ENCODE results near the gene PKP3. TPM values are rescaled to one million over a fixed set of nuclear protein-coding genes. Genes with fewer than 3 reads are reported as not detected.
"Not testable (repeated sequence)": the region's sequence is repeated elsewhere in the genome, so short reads cannot be mapped to it uniquely, and the experiment has no call there.

The PKP3 gene
- total RNA-seq, 1 donor from 2014 or later: not detected

DNA sequence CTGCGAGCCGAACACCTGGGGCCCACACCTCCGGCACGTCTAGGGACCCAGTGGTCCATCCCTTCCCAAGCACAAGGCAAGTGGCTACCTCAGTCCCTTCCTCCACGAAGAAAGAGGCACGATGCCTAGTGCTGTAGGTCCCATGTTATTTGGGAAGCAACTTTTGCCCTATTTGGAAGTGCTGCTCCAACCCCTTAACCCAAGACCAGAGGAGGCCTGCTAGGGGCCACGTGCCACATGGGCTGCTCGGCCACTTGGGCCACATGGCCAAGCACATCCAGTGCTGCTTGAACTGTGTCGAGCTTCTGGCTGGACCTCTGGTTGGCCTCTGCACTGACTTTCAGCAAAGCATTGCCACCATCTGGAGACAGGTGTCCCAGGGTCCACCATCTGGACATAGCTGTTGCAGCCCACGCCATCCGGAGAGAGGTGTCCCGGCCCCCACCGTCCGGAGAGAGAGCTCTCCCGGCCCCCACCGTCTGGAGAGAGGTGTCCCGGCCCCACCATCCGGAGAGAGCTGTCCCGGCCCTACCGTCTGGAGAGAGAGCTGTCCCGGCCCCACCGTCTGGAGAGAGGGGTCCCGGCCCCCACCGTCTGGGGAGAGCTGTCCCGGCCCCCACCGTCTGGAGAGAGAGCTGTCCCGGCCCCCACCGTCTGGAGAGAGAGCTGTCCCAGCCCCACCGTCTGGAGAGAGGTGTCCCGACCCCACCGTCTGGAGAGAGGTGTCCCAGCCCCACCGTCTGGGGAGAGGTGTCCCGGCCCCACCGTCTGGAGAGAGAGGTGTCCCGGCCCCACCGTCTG is 31.2 kb upstream of the PKP3 start:
- FAIRE-seq (no peak), DNase-seq (ENCODE audit: low spot score in 2 of 2) (no peak)

GRCh38 chr11:363443-363805 is 30.6 kb upstream of the PKP3 start:
- FAIRE-seq; DNase-seq (ENCODE audit: low spot score in 2 of 2): not testable (repeated sequence)

DNA sequence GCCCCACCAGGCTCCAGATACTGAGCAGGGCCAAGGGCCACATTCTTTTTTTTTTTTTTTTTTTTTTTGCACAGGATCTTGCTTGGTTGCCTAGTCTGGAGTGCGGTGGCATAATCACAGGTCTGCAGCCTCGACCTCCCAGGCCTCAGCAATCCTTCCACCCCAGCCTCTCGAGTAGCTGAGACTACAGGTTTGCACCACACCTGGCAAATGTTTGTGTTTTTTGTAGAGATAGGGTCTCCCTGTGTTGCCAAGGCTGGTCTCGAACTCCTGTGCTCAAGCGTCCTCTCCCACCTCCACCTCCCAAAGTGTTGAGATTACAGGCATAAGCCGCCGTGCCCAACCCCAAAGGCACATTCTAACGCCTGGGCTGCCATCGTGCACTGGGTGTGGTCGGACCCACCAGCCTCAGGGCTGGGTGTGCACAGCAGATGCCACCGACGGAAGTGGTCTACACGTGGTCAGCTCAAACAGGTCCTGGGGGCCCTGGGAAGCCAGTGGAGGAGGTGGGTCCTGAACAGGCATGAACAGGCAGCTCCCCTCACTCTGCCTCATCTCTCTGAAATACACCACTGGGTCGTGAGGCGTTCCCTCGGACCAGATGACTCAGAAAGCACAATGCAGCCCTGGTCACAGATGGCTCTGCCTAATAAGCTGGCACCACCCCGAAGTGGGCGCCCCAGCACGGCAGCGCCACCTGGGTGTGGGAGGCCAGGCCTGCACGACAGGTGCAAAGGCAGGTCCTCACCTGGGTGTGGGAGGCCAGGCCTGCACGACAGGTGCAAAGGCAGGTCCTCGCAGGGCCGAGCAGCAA is 29.9 kb upstream of the PKP3 start:
- FAIRE-seq: no peak
- peak in 1 of 2 donors; percentile 31 for DNase-seq (ENCODE audit: low spot score in 2 of 2)

DNA sequence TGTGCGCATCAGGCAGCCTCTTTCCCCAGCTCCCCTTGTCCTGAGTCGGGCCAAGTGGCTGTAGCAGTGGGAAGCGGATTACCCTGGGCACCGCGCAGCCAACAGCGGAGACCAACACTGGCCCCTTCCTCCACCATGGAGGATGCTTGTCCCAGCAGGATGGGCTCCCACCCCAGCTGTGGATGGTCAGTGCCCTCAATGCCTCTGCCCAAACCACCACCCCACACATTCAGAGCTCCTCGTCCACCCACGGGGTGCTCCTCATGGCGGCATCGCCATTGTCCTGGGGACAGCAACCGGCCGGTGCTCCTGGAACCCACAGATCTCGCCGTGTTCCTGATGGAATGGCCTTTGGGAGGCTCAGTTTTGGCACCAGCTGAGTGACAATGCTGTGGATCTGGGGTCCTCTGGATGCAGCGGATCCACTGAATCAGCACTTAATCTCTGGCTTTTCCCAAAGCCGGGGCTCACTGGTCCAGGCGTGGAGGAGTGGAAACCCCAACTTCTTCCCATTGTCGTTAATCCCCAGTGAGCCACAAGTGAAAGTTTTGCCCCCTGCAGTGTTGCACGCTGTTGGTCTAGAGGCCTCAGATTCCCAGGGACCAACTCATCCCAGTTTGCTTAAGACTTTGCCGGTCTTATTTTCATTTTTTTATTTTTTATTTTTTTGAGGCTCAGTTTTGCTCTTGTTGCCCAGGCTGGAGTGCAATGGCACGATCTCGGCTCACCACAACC is 28.9 kb upstream of the PKP3 start:
- DNase-seq (ENCODE audit: low spot score in 2 of 2) (no peak), FAIRE-seq (no peak)

- FAIRE-seq: no peak
- no peak for DNase-seq (ENCODE audit: low spot score in 2 of 2)
Measured at GRCh38 chr11:365831-366230, 28.2 kb upstream of the PKP3 start.

DNA sequence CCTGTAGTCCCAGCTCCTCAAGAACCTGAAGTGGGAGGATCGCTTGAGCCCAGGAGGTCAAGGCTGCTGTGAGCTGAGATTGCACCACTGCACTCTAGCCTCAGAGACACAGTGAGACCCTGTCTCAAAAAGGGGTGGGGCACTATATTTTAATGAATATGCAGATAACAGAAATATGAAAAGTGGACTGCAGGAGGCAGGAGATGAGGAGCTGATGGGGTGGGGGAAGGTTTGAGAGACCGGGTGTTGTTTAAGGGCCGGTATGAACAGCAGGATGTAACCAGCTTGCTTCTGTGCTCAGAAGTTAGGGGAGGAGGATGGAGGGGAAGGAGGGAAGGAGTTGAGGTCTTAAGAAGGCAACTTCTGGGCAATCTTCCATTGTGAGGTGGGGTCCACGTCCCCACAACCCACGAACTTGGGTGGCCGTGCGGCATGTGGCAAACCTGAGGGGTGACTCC is 26.0 kb upstream of the PKP3 start:
- no peak for FAIRE-seq
- no peak for DNase-seq (ENCODE audit: low spot score in 2 of 2)

DNA sequence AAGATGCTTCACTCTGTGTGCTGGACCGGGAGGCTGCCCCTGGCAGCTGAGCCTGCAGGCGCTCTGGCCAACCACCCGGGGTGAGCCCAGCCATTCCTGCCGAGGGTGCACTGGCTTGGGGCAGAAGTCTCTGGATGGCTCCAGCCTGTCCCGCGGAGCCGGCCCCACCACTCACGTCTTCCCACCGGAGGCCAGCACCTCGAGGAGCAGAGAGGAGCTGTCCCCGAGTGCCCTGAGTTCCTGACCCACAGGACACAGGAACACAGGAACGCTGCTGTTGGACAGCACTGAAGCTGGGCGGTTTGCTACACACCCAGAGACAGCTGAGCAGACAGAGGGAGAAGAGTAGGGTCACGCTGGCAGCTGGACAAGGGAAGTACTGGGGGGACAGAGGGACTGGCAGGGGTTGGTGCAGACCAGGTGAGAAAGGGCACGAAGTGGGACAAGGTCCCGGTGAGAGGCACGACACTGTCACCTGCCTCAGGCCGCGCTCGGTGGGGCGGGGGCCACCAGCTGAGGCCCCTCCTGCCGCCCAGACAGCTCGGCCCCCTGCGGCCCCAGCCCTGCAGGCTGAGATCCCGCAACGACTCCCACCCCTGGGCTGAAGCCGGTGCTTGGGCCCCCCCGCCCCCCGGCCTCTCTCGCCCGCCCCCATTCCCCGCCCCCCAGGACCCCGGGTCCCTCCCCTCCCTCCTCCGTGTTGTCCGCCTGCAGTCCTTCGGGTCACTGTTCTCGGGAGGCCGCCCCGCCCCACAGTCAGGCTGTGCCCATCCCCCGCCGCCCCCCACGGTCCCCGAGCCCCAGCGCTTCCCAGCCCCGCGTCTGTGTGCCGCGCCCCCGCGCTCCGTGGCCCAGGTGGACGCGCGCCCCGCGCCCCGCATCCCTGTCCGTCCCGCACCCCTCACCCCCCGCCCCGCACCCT is 25.3 kb upstream of the PKP3 start:
- DNase-seq (ENCODE audit: low spot score in 2 of 2): peak in 1 of 2 donors; percentile 43
- FAIRE-seq: no peak

- DNase-seq (ENCODE audit: low spot score in 2 of 2) (peak; percentile 95 to 96), FAIRE-seq (no peak)
Measured at GRCh38 chr11:369336-370018, 24.5 kb upstream of the PKP3 start, which contains the start of gene B4GALNT4. TSS of gene B4GALNT4 (plus strand) at chr11:369499. CDS start at chr11:369804, 305 bp downstream.

DNA sequence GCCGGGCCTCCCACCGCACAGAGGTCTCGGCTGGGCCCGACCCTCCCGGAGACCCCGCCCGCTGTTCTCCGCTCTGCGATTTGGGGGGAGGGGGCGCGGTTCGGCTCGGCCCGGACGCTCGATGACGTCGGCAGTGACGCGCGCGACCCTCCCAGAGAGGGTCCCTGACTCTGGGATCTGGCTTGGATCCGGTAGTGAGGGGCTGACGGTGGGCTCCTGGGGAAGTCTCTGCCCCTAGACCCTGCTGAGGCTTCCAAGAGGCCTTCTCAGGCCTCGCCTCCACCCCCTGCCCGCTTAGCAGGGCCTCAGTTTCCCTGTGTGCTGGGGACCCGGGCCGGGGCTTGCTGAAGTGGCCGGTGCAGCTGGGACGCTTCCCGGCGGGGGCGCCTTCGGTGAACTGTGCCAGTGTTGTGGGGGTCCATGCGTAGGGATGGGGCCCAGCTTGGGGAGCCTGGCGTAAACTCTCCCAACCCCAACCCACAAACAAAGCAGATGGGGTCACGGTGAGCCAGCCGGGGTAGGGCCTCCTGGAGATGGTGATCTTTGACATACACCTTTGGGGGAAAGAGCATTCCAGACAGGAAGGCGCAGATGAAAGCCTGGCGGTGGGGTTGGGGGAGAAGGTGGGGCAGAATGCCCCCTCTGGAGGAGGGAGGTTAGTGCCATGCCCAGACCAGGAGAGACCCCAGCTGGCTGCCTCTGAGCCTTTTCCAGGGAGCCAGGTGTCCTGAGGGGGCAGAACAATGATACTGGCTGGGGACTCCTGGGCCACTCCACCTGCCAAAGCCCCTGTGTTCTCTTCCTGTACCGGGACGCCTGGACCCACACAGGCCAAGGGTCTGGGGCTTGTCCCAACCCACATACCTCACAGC is 23.7 kb upstream of the PKP3 start:
- DNase-seq (ENCODE audit: low spot score in 2 of 2): peak in 1 of 2 donors; percentile 23
- FAIRE-seq: no peak

DNA sequence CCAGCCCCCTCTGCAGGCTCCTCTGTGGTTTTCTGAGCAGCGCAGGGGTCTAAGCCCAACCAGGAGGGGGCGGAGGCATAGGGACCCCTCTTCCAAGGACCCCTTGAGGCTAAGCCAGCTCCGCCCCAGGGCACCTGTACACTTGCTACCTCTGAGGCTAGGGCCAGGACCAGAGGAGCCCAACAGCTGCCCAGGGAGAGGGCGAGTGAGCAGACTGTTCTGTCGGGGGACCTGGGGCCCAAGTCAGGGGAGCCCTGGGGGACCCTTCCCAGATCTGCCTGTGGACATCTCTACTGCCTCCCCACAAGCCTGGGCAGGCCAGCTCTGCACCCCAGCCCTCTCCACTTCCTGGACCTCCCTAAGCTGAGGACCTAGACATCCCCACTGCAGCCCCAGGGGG is 23.0 kb upstream of the PKP3 start:
- FAIRE-seq (no peak), DNase-seq (ENCODE audit: low spot score in 2 of 2) (no peak)

DNA sequence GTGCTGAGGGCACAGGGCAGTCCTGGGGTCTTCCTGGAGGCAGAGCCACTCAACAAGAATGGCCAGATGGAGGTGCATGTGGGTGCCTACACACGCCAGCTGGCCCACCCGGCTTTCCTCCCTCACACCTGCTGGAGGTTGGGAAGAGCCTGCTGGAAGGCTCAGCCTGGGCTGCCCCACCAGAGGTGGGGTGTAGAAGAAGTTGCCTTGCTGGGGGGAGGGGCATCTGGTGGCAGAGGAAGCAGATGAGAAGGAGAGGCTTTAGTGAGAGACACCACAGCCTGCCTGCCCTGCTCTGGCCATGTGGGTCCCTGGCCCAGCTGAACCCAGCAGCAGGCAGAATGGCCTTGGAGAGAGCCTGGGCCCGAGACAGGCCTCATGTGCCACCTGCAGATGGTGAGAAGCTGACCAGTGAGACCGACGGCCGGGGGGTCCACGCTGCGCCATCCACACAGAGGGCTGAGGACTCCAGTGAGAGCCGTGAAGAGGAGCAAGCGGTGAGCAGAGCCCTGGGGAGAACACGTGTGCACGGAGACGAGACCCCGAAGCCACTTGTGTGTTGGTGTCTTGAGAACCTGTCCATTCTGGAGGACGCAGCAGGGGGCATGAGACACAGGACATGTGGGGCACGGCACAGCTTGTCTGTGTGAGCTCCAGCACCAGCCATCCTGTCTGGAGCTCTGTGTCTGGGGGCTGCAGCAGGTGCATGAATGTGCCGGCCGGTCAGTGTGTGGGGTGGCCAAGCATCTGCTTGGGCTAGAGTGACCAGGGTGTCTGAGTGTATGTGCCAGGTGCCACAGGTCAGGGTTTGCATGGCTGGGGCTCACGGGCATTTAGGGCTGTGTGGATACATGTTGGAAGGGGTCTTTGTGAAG is 22.1 kb upstream of the PKP3 start:
- no peak for FAIRE-seq
- no peak for DNase-seq (ENCODE audit: low spot score in 2 of 2)

DNA sequence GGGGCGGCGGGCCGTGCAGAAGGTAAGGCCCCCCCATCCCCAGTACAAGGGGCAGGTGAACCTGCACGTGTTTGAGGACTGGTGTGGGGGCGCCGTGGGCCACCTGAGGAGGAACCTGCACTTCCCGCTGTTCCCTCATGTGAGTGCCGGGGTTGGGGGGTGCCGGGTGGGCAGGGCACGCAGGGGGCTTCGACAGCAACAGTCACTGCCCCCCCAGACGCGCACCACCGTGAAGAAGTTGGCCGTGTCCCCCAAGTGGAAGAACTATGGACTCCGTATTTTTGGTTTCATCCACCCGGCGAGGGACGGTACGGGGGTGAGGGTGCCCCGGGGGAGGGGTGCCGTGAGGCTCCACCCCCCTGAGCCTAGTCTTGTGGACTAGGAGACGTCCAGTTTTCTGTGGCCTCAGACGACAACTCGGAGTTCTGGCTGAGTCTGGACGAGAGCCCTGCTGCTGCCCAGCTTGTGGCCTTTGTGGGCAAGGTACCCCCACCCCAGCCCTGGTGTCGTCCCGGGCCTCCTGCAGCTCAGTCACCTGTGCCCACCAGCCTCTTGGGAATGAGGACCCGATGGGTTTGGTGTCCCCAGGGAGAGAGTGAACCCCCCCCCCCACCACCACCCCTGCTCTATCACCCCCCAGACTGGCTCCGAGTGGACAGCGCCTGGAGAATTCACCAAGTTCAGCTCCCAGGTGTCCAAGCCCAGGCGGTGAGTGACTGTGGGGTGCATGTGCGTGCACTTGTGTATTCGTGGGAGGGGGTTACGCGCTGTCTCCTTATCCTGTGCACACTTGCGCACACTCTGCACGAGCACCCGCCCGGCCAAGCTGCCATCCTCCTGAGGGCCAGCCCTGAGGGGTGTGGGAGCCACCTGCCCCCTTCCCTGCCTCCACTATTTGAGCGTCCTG is 20.9 kb upstream of the PKP3 start:
- DNase-seq (ENCODE audit: low spot score in 2 of 2): no peak
- FAIRE-seq: no peak

GRCh38 chr11:373716-374551 is 20.1 kb upstream of the PKP3 start:
- DNase-seq (ENCODE audit: low spot score in 2 of 2): peak; percentile 75 to 81
- no peak for FAIRE-seq

GRCh38 chr11:375065-376025 is 18.7 kb upstream of the PKP3 start:
- no peak for DNase-seq (ENCODE audit: low spot score in 2 of 2)
- FAIRE-seq: no peak
